Measurements from ENCODE around the gene GNAS.
A peak's percentile ranks its signal among the peaks of the same experiment; 100 is the strongest.

The GNAS gene

DNA sequence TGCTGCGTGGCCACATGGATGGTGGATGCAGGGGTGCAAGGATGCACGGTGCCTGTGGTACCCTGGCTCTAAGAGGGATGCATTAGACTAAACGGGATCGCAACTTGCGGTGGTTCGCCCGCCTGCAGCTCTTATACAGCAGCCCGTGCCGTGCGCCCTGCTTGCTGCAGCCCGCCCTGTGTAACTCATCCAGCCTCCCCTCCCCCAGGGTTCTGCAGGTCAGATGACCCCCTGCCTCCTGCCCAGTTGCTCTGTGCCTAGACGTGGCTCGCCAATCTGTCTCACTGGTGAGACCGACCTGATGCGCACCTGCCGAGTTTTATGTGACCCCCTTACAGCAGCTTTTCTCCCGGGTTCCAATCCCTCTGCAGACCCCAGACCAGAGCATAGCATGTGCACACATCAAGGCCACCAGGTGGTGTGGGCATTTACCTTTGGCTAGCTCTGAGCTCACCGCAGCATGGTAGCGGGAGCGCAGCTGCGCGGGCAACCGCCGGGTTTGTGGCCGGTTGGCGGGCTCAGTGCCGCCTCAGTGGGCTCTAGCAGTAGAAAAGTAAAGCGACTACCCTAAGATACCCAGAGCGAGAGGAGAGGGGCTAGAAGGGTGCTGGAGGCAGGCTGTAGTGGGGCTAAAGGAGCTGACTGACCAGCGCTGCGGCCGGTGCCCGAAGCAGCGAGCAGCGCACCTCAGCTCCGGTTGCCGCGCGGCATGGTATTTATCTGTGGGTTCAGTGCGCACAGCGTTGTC, 1.1 kb upstream of the GNAS start:
- peak overlapping the region; percentile 69 for H3K4me3 ChIP-seq (ENCODE audit: low read depth, low read length)
- DNase-seq (ENCODE audit: low read depth): no peak

DNA sequence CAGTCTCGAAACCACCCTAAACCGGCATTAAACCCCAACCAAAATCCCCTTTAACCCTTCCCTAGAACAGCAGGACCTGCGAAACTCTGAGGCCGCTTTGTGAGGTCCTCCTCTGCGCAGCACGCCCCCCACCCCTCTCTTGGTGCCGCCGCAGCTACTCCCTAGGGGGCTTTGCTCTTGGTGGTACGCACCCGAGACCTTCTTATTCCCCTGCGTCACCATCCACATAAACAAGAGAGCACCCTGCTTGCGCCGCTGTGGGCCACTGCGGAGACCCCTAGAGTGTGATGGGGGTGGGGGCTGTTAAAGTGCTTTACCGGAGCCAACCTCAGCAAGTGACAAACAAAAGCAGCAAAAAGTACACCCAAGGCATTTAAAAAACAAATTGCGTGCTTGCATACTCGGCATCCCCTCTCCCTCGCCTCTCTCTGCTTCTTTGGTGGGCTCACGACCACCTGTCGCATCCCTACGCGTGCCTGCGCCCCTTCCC, 502 bp upstream of the GNAS start:
- H3K4me3 ChIP-seq (ENCODE audit: low read depth, low read length): peak overlapping the region; percentile 69
- DNase-seq (ENCODE audit: low read depth): no peak

DNA sequence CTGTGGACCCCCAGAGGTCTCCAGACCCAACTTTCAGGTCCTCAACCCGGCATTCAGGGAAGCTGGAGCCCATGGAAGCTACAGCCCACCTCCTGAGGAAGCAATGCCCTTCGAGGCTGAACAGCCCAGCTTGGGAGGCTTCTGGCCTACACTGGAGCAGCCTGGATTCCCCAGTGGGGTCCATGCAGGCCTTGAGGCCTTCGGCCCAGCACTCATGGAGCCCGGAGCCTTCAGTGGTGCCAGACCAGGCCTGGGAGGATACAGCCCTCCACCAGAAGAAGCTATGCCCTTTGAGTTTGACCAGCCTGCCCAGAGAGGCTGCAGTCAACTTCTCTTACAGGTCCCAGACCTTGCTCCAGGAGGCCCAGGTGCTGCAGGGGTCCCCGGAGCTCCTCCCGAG, 950 bp downstream of the GNAS start:
- no peak for DNase-seq (ENCODE audit: low read depth)
- no peak overlapping the region for H3K4me3 ChIP-seq (ENCODE audit: low read depth, low read length)

DNA sequence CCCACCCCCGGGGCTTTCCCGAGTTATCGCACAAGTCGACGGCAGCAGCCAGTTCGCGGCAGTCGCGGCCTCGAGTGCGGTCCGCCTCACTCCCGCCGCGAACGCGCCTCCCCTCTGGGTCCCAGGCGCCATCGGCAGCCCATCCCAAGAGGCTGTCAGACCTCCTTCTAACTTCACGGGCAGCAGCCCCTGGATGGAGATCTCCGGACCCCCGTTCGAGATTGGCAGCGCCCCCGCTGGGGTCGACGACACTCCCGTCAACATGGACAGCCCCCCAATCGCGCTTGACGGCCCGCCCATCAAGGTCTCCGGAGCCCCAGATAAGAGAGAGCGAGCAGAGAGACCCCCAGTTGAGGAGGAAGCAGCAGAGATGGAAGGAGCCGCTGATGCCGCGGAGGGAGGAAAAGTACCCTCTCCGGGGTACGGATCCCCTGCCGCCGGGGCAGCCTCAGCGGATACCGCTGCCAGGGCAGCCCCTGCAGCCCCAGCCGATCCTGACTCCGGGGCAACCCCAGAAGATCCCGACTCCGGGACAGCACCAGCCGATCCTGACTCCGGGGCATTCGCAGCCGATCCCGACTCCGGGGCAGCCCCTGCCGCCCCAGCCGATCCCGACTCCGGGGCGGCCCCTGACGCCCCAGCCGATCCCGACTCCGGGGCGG, 1.6 kb downstream of the GNAS start:
- DNase-seq (ENCODE audit: low read depth): no peak
- H3K4me3 ChIP-seq (ENCODE audit: low read depth, low read length): no peak overlapping the region

DNA sequence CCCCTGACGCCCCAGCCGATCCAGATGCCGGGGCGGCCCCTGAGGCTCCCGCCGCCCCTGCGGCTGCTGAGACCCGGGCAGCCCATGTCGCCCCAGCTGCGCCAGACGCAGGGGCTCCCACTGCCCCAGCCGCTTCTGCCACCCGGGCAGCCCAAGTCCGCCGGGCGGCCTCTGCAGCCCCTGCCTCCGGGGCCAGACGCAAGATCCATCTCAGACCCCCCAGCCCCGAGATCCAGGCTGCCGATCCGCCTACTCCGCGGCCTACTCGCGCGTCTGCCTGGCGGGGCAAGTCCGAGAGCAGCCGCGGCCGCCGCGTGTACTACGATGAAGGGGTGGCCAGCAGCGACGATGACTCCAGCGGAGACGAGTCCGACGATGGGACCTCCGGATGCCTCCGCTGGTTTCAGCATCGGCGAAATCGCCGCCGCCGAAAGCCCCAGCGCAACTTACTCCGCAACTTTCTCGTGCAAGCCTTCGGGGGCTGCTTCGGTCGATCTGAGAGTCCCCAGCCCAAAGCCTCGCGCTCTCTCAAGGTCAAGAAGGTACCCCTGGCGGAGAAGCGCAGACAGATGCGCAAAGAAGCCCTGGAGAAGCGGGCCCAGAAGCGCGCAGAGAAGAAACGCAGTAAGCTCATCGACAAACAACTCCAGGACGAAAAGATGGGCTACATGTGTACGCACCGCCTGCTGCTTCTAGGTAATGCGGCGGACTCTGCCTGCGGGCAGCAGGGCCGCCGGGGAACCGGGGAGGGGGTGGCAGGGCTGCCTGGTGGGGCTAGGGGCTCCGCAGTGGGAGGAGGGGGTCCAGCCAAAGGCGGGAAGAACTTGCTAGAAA, 2.3 kb downstream of the GNAS start:
- peak overlapping the region; percentile 31 for H3K4me3 ChIP-seq (ENCODE audit: low read depth, low read length)
- no peak for DNase-seq (ENCODE audit: low read depth)

DNA sequence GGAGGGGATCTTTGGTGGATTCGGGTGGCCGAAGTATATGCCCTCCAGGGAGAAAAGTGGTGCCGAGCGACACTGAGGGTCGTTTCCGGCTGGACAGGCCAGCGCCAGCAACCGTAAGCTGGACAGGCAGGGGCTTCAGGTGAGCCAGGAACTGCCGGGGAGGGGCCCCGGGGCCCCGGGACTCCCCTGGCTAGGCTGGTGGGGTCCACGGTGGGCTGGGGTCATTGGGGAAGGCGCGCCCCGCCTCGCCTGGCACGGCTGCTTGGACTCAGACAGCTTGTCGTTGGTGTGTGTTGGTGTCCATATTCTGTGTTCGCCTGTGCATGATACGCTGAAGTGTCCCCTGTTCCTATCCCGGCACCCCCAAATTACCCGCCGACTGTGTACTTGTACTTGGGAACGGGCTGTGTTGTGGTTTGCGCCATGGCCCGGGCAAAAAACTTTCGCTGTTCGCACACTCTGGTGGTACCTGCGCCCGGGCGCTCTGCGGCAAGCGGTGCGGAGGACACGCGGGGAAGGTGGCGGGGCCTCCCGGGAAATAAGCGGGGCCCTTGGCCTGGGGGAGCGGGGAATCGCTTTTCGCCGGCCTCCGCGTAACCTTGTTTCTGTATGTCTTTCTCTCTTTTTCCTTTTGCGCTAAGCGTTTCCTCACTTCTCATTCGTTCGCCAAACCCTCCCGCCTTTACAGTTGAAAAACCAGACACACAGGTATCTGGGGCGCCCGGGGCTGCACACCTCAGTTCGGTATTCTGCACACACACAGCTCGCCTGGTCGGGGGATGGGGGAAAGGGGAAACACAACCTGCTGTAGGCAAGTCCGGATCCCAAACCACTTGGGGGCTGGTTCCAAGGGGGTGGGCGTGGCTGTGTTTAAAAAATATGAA, 3.2 kb downstream of the GNAS start:
- no peak for DNase-seq (ENCODE audit: low read depth)
- H3K4me3 ChIP-seq (ENCODE audit: low read depth, low read length): no peak overlapping the region

DNA sequence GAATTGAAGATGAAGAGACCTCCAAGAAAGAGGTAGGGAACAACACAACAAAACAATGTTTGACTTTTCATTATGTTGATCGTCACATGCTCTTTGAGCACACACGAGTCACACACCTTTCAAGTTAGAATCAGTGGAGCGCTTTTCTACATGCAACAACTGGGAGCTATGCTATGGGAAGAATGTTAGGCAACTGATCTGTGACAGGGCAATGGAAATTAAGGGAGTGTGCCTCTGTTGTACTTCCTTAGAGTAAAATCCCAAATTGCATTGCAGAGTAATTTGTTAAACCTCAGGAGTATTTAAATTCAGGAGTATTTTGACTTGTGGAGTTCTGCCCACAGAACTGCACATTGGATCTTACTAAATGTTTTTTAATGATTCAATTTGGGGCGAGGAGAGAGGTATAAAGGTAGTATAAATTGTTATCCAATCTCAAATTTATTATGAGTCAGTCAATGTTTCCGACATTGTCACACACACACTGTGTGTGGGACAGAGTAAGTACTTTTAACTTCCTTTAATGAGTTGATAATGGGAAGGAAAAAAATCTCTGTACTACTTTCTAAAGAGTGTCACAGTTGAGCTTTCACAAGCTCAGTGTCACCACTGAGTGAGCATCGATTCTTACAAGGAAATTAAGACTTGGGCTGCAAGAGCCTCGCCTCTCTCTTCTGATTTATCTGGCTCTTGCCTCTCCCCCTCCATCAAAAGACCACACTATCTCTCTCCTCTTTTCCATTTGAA, 10.7 kb downstream of the GNAS start:
- DNase-seq (ENCODE audit: low read depth): no peak
- no peak overlapping the region for H3K4me3 ChIP-seq (ENCODE audit: low read depth, low read length)

DNA sequence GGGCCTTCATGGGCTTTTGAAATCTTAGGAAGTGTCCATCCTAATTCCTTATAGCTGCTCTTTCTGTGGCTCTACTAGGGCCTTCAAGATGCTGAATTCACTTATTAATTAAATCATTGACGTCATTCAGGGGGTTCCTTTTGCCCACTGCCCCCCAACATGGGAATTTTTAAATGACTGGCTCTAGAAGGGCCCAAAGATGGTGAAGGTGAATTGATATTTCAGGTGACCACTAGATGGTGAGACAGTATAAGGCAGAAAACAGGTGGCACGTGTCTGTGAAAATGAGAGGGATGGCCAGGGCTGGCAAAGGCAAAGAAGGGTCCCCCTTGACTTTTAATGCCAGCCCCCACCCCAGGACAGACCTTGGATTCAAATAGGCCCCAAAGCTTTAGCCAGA, 11.8 kb downstream of the GNAS start:
- no peak for DNase-seq (ENCODE audit: low read depth)
- H3K4me3 ChIP-seq (ENCODE audit: low read depth, low read length): no peak overlapping the region

DNA sequence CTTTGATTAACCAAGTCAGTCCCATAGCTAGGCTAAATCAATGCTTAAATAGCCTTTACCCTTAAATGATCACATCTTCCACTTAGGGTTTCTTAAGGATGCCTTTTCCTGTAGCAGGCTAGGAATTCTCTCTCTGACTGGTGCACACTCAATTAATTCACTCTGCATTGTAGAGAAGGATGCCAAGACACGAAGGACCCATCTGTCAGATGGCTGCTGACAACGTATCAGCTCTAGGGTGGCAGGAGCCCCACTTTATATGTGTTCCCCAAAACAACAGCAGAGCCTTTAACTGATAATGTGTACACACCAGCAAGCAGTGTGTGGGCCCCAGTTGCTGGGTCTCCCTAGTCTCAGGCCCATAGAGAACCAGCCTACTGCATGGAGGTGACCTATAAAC, 13.3 kb downstream of the GNAS start:
- no peak for DNase-seq (ENCODE audit: low read depth)

DNA sequence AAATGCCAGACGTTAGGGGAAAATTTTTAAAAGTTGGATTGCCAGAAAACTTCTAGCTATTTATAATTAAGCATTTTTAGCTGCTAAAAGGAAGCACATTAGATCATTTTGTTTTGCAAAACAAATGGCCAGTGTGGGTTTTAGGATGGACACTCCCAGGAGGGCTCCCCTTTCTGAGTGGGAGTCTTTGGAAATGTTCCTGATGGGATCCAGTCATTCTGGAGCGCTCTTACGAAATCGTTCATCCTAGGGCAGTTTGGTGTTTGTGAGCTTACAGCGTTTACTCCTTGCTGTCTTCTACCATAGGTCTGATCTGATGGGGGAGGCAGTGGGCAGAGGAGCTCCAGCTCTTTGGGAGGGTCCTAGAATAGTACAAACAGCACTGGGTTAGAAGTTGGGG, 14.7 kb downstream of the GNAS start:
- no peak for DNase-seq (ENCODE audit: low read depth)
- H3K4me3 ChIP-seq (ENCODE audit: low read depth, low read length): no peak overlapping the region

More for the DNA sequence above, 13.3 kb downstream of the GNAS start:
- H3K4me3 ChIP-seq (ENCODE audit: low read depth, low read length): no peak overlapping the region

DNA sequence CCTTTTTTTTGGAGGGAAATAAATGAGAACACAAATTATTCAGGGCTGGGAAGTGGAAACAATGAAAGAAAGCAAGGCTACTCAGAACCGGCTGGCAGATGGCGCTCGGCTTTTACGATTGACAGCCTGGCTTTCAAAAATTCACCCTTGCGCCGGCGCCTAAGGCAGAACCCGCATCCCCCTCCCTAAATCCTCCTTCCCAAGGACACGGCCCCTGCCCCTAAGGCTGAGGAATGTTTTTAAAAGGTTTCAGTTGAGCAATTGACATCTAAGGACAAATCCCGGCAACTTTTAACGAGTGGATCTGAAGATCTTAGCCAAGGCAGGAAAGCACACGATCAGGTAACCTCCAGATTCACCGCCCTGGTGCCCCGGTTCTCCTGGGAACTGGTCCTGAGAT, 16.3 kb downstream of the GNAS start:
- no peak overlapping the region for H3K4me3 ChIP-seq (ENCODE audit: low read depth, low read length)
- DNase-seq (ENCODE audit: low read depth): no peak

DNA sequence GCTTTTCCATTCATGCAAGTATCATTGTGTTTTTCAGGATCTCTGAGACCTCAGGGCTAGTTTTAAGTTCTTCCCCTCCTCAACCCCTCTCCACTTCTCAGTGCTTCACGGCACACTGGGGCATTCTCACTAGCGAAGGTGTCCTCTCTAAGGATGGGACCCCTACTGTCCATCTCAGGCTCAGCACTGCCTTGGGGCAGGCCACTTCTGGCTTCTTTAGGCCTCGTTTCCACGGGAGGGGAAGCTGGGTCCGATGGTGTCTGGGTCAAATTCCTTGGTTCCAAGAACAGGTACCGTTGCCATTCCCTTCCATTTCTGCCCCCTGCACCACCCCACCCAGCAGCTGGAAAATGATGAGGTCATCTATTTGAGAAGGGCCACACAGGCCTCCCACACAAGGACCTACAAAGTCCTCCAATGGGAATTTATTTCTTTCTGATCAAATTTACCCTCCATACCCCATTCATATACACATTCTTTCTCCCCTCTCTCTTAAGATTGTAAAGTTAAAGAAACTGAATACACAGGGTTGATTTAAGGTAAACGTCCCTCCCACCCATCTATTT, 17.2 kb downstream of the GNAS start:
- DNase-seq (ENCODE audit: low read depth): no peak
- no peak overlapping the region for H3K4me3 ChIP-seq (ENCODE audit: low read depth, low read length)

DNA sequence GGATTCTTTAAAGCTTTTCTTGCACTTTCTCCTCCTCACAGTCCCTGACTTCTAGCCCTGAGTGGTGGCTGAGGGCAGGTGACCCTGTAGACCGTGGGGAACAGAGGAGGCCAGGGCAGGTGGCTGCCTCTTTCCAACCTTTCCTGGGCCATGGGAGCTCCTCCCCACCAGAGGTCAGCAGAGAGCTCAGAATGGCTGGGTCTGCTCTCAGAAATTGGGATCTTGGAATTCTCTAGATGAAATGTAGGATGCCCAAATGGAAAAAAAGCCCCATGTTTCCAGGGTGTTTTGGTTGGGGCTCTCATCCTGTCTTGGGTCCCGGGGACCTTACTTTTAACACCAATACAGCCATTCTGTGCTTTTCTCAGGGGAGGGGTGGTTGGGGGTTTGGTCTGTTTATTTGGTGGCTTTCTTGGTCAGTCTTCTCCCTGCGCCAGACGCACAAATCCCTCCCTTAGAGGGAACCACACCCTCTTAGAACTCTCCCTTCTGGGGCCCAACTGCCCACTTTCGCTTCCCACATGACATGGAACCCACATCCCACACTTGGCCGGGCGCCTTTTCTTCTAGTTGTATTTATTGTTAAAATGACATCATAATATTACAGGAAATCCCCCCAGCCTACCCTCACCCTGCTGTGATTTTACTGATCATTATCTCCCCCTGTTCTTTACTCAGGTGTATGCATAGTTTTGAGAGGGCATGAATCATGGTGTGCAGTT, 17.9 kb downstream of the GNAS start:
- no peak overlapping the region for H3K4me3 ChIP-seq (ENCODE audit: low read depth, low read length)
- no peak for DNase-seq (ENCODE audit: low read depth)

DNA sequence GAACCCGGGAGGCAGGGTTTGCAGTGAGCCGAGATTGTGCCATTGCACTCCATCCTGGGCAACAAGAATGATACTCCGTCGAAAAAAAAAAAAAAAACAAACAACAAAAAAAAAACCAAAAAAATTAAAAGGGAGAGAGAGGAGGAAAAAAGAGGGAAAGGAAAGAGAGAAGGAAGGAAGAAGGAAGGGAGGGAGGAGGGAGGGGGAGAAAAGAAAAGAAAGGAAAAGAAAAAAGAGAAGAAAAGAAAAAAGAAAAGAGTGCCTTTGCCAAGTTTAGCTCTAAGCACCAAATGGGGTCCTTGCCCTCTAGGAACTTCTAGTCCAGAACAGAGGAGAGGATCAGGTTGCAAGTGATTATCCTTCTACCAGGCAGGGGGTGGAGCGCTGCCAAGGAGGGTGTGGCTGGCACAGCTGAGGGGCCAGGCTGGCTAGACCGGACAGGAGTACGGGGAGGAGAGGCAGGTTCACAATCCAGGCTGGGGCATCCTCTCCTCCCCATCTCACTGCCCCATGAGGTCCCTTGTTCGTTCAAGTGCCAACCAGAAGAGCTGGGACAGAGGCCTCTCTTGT, 19.1 kb downstream of the GNAS start:
- DNase-seq (ENCODE audit: low read depth): no peak
- no peak overlapping the region for H3K4me3 ChIP-seq (ENCODE audit: low read depth, low read length)

DNA sequence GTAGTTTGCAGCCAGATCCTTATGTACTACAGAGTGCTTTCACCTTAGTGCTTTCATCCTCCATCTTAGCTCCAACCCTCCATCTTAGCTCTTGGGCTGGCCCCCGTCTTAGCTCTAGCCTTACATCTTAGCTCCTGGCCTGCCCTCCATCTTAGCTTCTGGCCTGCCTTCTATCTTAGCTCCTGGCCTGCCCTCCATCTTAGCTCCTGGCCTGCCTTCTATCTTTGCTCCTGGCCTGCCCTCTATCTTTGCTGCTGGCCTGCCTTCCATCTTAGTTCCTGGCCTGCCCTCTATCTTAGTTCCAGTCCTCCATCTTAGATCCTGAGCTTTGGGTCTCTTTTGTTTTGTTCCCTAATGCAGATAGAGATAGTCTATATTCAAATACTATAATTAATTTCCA, 22.0 kb downstream of the GNAS start:
- DNase-seq (ENCODE audit: low read depth): no peak
- H3K4me3 ChIP-seq (ENCODE audit: low read depth, low read length): no peak overlapping the region

DNA sequence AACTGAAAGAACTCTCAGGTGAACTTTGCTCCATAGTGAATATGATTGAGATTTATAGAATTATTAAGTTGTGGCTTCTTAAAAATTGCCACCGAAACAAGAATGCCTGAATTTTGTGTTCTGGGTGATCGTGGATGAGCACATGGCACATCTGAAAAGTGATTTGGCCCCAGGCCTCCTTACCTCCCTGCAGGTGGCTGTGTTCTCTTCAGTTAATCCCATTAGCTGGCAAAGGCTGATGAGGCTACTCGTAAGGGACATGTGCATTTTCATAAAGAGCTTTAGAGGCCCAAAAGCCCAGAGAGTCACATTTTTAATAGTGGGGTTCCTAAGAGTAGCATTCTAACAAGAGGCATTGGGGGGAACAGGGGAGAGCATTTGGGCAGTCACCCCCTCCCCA, 22.6 kb downstream of the GNAS start:
- H3K4me3 ChIP-seq (ENCODE audit: low read depth, low read length): no peak overlapping the region

DNA sequence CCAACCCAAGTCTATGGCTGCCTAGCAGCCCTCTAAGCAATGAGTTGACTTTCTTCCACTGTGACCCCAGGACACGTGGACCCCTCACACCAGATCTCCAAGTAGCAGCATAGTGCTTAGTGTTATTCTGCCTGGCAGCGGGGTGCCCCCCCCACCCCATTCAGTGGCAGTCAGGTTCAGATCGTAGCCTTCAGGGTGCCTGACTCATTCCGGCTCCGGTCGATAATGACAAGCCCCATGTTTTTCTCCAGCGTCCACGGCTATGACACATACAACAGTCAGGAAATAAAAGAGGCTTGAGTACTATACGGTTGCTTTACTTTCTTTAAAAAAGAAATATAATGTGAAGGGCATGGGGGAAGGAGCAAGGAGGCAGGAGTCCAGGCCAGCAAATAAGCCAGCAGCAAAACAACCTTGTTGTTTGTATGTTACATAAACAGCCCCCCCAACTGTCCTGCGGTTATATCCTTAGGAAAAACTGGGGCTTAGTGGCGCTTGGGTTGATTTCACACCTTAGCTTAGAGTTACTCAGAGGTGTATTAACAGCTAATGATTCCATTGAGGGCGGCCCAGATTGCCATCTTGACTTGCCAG, 23.1 kb downstream of the GNAS start:
- no peak overlapping the region for H3K4me3 ChIP-seq (ENCODE audit: low read depth, low read length)
- DNase-seq (ENCODE audit: low read depth): no peak

More for the DNA sequence above, 22.6 kb downstream of the GNAS start:
- DNase-seq (ENCODE audit: low read depth): no peak

Measured in skeletal muscle cell (primary cell).